Activated T-helper 1 cell treated with Interleukin-2 at 50 U/mL for 16 hours (primary cell): ENCODE data around the gene ESF1.

ENCODE experiments used
- DNase-seq: peaks from one replicate; pipeline ENCODE4 v3.0.0-alpha.2; 2020; ENCODE audit warnings: low read depth

Gene ESF1, protein sequence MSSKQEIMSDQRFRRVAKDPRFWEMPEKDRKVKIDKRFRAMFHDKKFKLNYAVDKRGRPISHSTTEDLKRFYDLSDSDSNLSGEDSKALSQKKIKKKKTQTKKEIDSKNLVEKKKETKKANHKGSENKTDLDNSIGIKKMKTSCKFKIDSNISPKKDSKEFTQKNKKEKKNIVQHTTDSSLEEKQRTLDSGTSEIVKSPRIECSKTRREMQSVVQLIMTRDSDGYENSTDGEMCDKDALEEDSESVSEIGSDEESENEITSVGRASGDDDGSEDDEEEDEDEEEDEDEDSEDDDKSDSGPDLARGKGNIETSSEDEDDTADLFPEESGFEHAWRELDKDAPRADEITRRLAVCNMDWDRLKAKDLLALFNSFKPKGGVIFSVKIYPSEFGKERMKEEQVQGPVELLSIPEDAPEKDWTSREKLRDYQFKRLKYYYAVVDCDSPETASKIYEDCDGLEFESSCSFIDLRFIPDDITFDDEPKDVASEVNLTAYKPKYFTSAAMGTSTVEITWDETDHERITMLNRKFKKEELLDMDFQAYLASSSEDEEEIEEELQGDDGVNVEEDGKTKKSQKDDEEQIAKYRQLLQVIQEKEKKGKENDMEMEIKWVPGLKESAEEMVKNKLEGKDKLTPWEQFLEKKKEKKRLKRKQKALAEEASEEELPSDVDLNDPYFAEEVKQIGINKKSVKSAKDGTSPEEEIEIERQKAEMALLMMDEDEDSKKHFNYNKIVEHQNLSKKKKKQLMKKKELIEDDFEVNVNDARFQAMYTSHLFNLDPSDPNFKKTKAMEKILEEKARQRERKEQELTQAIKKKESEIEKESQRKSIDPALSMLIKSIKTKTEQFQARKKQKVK

GRCh38 chr20:13784893-13785715 is at the start of gene ESF1, which contains the start of gene NDUFAF5:
ESF1 (minus strand) TSS chr20:13784919; CDS start chr20:13783140, 1,779 bp downstream.
NDUFAF5 (plus strand) TSS chr20:13785028; CDS start chr20:13785069, 41 bp downstream.
- DNase-seq, result peak; percentile 83

DNA sequence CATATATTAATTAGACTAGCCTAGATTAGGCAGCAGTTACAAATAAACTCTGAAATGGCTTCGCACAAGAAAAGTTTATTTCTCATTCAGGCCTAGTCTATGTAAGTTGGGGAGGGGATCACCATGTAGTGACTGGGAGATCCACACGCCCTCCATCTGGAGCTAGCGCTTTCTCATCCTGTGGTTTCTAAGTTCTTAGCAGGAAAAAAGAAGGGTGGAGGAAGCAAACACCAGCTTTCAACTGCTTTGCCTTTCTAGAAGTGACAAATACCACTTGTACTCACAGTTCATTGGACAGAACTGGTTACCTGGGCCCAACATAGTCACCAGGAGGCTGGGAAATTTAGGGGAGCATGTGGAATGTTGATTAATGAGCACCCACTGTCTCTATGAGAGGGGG is 46.8 kb upstream of the ESF1 start:
- no peak for DNase-seq

DNA sequence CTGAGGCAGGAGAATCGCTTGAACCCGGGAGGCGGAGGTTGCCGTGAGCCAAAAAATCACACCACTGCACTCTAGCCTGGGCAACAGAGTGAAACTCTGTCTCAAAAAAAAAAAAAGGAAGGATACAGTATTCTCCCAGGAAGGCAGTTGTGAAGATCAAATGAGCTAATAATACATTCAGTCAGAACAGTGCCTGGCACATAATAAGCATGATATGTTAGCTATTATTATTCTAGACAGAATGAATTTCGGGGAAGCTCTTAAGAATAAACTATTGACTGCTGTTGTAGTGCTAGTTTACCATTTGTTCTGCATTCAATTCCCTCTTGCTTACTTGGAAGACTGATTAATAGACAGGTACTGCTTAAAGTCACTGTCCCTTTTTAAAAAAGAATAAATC is 40.7 kb upstream of the ESF1 start:
- DNase-seq, result no peak

DNA sequence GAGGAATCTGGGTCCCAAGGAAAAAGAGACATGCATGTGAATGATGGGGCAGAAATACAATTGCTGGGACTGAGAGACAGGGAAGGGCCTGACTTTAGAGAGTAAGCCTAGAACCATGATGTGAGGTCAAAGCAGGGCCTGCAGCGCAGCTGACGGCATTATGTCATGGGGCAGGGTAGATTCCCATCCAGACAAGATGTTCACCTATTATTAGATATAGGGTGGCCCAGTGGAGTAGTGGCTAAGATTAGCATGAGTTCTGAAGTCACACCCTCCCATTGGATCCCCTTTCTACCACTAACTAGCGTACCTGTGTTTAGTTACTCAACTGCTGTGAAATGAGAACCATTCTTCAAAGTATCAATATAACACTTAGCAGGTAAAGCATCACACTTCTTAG is 39.7 kb upstream of the ESF1 start:
- no peak for DNase-seq

GRCh38 chr20:13822459-13822858 is 37.7 kb upstream of the ESF1 start:
- no peak for DNase-seq

DNA sequence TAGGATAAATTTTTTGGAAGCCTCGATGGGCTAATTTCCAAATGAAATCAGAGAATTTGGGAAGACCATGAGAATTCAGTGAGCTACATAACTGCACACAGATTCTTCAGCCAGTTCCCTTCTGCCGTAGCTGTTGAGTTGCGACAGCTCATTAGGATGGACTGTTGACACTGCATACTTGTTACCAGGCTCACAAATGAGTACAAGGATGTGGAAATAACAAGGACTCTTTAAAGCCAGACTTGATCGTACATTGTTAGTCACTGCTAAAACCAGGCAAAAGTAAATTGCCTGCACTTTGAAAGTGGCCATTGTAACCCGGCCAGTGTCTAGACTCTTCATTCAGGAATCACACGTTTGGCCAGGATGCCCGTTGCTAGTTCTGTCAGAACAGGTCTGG is 37.2 kb upstream of the ESF1 start:
- no peak for DNase-seq

DNA sequence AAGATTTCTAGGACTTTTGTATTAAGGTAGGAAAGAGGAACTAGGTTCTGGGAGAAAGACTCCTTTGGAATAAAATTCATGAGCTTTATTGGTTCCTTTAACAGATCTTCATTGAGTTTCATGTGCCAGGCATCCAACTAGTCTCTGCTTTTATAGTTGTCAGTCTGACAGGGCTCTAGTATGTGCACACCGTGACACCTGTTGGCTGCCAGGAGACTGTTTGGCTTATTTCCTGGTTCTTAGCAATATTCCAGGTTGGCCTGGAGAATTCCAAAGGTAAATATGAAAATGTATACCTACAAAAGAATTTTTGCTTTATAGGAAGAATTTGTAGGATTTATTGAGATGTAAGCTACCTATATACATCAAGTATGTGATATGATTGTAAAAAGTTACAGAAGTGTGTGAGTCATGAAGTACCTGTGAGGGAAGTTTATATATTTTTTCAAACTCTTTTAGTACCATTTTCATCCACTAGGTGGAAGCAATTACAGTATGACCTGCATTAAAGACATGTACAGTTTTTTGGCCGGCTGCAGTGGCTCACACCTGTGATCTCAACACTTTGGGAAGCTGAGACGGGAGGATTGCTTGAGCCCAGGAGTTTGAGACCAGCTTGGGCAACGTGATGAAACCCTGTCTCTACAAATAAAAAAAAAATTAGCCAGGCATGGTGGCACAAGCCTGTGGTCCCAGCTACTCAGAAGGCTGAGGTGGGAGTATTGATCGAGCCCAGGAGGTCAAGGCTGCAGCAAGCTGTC is 35.3 kb upstream of the ESF1 start:
- no peak for DNase-seq

DNA sequence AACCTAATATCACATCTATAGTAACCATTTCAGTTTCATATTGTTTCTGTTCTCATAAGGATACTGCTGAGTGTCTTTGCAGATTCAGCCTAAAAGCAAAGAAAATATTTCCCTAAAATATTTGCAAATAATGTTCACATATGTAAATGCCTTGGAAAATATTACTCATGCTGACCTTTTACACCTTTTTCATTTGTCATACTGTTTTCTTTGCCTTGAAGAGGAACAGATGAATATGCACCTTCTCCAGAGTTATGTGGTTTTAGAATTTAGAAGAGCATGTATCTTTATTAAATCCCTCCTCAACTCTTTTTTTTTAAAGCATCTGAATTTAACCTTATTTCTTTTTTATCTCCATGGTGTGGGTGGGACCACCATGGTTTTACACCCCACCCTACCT is 32.6 kb upstream of the ESF1 start:
- DNase-seq, result no peak

DNA sequence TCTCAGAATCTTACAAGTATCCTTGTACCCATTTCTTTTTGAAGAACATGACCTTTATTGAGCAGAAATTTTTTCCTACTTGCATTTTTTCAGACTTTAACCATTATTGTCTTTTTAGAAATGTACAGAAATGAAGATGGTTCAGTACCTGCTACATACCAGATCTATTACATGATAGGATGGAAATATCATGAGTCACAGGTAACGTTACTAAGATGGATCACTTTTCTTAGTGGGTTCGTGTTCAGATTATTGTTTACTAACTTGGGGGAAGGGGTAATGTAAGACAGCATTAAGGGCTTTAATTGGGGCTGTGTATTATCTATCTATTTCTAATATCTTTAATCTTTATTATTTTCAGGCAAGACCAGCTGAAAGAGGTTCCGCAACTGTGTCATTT is 32.0 kb upstream of the ESF1 start:
- DNase-seq, result no peak

- DNase-seq, result no peak
Measured at GRCh38 chr20:13814672-13815071, 30.0 kb upstream of the ESF1 start.

DNA sequence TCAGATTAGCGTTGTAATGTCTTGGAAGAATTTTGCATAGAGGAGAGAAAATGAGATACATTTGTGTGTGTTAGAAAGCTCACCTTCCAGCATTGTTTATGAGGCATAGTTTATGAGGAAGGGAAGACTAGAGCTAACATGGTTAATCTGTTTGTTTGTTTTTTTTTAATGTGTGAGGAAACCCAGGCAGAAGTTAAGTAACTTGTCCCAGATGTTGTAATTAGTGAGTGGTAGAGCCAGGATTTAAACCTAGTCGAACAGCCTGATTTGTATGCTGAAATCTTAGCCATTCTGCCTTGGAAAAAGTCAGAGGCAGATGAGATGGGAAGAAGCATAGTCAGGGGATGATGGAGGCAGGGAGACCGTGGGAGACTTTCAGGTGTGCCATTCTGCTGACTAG is 29.2 kb upstream of the ESF1 start:
- DNase-seq, result no peak

DNA sequence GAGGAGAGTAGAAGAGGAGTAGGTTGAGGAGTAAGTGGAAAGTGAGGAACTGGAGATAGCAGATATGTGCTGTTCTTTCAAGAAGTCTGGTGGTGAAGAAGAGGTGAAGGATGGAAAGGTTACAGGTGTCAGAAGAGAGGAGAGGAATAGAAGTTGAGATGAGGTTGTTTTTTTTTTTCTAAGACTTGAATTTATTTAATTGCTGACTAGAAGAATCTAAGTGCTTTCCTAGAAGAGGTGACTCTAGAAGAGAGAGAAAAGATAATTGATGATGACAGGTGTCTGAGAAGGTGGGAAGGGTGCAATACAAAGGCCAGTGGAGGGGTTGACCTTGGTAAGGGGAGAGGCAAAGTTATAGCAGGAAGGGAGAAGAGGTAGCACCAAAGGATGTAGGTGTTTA is 25.7 kb upstream of the ESF1 start:
- no peak for DNase-seq

DNA sequence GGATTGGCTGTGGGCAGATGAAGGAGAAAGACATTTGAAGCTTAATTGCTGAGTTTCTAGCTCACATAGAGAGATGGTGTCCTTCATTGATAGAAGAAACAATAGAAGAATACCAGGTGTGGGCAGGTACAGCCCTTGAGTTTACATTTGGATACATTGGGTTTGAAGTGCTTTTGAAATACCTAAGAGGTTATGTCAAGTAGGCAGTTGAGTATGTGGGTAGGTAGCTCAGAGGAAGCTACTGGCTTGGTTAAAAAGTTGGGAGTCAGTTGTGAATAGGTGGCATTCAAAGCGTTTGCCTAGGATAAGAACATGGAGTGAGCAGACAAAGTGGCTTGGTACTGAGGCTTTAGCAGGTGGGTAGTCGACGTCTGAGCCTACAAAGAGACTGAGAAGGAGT is 25.1 kb upstream of the ESF1 start:
- no peak for DNase-seq

DNA sequence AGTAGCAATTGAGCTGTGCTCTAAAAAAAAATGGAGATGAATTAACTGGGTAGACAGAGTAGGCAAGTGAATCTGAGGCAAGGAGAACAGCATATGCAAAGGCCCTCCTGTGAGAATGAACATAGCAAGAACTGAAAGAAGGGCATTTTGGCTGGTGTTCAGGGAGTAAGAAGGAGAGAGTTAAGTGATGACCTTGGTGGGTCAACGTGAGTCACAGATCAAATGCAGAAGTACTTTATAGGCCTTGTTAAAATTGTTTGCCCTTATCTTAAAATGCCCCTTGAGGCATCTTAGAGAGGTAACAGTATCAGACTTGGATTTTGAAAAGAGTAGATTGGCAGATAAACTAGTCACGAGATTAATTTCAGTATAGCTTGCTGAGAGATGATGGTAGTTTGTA is 24.7 kb upstream of the ESF1 start:
- DNase-seq, result no peak

- DNase-seq, result no peak
Measured at GRCh38 chr20:13800728-13801134, 16.0 kb upstream of the ESF1 start.

DNA sequence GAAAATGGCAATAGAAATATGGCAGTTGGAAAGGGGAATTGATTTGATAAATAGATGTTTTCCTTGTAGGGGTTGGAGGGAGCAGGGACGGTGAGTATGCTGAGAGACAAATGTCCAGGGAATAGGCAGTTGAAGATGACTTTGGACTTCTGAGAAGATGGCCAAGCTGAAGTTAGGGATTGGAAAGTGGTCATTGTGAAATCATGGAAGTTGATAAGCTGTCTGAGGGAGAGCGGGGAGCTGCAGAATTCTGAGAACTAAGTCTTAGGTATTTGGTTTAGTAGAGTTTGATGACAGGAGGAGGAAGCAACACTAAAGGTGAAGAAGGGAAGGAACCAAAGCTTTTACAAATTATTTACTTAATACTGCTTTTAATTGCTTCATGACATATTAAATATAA is 15.3 kb upstream of the ESF1 start:
- DNase-seq, result no peak

- DNase-seq, result no peak
Measured at GRCh38 chr20:13799040-13799439, 14.3 kb upstream of the ESF1 start.

DNA sequence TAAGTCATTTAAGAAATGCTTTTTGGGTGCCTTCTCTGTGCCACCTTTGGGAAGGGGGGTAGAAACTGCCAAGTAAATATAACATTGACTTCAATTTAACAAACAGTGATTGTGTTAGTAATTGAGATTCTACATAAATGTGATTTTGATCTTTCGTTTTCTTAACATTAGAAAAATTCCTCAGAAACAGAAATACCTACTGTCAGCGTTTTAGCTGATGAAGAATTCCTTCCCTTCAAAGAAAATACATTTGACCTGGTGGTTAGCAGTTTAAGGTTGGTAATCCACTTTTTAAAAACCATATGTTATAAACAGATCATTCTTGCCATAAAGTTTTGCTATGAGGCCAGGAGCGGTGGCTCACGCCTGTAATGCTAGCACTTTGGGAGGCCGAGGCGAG is 9.9 kb upstream of the ESF1 start:
- DNase-seq, result no peak

DNA sequence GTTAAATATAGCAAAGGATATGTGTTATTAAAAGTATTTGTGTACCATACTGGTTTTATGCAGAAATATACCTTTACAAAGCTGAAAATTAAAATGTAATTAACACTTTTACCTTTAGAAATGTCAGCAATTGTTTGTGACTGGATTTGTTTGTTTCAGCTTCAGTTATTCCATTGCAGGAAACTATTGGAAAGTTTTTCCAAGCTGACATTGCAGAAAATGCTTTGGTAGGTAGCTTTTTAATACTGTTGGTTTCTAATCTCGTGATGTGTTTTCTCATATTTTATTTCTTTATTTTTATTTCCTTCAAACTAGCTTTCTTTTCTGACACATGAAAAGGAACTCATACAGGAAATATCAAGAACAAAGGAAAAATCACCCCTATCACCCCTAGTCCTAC is 8.3 kb upstream of the ESF1 start:
- DNase-seq, result no peak

DNA sequence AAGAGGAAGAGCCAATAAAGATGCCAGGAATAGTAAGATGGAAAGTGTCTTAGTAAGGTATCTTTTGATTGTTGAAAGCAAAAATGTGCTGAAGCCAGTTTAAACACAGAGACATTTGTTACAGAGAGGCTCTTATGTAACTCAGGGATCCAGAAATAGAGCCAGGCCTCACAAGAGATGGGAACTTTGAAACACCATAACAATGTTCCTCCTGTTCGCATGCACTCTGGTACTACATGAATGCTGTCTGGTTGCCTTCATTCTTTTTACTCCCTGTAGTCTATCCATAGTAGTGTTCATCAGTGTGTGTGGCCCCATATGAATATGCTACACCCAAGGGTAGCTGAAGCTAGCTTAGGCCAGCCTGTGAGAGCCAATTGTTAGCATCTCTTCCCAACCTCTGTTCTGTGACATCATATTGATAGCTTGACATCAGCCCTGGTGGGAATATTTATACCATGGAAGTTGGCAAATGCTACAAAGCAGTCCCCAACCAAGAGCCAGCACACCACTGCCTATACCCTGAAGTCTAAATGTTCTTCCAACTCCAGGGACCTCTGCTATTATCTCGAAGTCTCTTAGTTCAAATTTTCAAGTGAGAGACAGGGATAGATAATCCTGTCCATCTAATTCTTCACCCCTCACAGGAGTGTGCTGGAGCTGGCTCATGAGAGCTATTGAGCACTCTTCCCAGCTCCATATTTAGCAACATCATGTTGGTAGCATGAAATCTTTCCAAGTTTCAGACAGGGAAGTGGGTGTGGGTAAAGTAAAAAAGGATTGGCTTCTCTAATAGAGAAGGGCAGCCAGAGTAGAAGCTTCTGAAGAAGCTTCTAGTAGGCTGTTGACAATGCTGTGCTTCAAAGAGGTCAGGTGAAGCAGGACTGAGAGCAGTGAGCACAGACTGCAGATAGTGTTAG is 7.1 kb upstream of the ESF1 start:
- DNase-seq, result no peak

DNA sequence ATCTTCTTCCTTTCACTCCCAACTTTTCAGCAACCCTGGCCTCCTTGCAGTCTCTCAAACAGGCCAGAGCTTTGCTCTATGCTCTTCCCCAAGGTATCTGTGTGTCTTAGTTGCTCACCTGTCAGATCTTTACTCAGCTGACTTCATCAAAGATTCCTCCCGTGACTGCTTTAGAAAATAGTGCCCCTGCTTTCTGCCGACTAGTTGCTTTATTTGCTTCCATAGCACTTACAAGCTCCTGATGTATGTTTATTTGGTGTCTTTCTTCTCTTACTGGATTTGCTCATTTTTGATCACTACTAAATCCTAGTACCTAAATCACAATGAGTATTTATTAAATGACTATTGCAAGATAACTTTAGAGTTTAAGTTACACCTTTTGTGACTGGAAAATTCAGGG is 6.0 kb upstream of the ESF1 start:
- DNase-seq, result no peak
